ENCODE results near the gene PRDM10.
"Not testable (repeated sequence)": the region's sequence is repeated elsewhere in the genome, so short reads cannot be mapped to it uniquely, and the experiment has no call there.

Gene PRDM10

DNA sequence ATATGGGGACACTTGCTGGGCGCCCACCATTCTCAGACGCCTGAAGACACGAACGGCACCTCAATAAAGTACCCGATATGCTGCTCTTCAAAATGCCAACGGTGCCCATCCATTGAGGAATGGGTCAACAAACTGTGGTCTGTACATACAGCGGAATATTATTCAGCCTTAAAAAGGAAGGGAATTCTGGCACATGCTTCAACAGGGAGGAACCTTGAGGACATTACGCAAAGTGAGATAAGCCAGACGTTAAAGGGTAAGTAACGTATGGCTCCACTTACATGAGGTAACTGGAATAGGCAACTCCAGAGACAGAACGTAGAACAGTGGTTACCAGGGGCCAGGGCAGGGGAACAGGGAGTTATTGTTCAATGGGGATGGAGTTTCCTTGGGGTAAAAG, 28.0 kb downstream of the PRDM10 start:
- DNase-seq: no peak

- peak; percentile 39 for DNase-seq
Observed at GRCh38 chr11:129974237-129974636, 28.4 kb downstream of the PRDM10 start.

- DNase-seq: no peak
Observed at GRCh38 chr11:129973809-129974208, 28.8 kb downstream of the PRDM10 start.

GRCh38 chr11:129973068-129973467, 29.6 kb downstream of the PRDM10 start:
- DNase-seq: peak; percentile 47

DNA sequence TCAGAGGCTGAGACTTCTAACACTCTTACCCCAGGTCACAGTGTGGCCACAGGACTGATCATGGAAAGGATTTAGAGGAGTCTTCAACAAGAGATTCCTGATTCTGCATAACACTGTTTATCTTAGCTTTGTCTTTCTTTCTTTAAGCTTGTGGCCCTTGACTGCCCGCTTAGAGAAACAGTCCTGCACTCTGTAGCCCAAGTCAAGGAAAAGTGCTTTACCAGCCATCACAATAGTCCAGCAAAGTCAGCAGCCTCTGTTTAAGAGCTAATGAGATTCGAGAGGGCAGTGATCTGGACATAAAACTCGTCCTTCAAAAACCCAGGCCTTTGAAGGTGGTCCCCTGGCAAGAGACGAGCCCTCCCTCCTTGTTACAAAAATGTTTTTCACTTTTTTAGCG, 30.0 kb downstream of the PRDM10 start:
- DNase-seq: no peak

DNA sequence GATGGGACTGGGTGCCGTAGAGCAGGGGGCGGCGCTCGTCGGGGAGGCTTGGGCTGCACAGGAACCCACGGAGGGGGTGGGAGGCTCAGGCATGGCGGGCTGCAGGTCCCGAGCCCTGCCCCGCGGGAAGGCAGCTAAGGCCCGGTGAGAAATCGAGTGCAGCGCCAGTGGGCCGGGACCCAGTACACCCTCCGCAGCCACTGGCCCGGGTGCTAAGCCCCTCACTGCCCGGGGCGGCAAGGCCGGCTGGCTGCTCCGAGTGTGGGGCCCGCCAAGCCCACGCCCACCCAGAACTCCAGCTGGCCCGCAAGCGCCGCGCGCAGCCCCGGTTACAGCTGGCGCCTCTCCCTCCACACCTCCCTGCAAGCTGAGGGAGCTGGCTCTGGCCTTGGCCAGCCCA, 30.8 kb downstream of the PRDM10 start:
- DNase-seq: not testable (repeated sequence)

DNA sequence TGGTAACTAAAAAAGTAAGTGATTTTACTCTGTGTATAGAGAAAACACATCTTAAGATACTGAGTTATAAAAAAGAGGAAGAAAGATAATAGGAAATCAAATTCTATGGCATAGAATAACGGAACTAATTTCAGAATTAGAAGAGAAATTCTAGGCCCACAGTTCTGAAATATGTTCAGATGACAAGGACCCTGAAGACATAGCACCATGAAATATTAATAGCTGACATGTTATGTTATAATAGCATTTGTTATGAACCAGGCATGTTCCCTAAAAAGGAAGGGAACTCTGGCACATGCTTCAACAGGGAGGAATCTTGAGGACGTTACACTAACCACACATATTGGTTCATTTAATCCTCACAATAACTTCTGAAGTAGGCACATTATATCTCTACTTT, 32.7 kb downstream of the PRDM10 start:
- no peak for DNase-seq

GRCh38 chr11:129968591-129969419, 33.8 kb downstream of the PRDM10 start:
- no peak for DNase-seq

GRCh38 chr11:129967996-129968395, 34.6 kb downstream of the PRDM10 start:
- DNase-seq: no peak

- no peak for DNase-seq
Observed at GRCh38 chr11:129965248-129965647, 37.4 kb downstream of the PRDM10 start.

GRCh38 chr11:129960216-129961214, 42.1 kb downstream of the PRDM10 start:
- DNase-seq: peak; percentile 44

- DNase-seq: no peak
Observed at GRCh38 chr11:129959687-129960086, 42.9 kb downstream of the PRDM10 start.

- no peak for DNase-seq
Observed at GRCh38 chr11:129955282-129955681, 47.4 kb downstream of the PRDM10 start.

- DNase-seq: not testable (repeated sequence)
Observed at GRCh38 chr11:129954703-129955102, 47.9 kb downstream of the PRDM10 start.

DNA sequence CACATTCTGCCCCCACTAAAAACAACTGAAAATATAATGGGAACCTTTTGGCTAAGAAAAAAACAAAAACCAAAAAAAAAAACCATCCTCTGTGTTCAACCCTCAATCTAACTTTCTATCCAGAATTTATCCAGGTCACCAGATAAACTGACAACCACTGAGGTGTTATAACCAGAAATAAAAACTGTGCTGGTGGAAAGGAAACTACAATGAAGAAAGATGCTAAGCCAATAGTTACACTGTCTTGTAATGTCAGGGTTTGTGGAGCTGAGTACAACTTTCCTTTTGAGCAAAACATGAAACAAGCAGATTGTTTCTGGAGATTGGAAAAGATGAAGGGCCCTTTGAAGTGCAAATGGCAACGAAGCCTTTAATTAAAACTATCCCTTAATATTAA, 50.8 kb downstream of the PRDM10 start:
- peak; percentile 37 for DNase-seq

DNA sequence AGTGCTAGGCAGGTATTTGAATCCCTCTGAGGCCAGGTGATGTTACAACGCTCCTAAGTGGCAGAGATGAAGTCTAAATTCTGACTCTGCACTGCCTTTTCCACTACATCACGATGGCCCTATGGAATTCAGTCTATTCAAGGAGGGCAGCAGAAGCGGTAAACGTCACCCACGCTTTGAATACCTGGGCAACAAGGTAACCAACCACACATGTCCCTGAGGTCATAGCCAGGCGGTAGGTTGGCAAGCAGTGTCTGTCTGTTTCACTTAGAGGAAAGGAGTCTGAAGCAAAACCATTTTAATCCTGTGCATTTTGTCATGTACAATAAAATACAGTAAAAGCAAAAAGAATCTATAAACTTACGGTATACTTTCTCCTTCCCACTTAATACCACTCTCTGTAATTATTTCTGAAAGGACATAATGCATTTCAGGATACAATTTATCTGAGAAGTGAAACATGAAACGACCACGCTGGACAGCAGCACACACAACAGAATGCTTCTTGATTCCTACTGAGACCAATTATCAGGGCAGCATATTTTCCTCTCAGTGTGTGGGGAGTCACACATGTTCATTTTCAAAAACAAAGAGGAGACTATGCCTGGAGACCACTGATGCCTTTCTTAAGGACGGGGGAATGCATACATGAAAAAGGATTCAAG, 51.3 kb downstream of the PRDM10 start:
- DNase-seq: peak; percentile 56

DNA sequence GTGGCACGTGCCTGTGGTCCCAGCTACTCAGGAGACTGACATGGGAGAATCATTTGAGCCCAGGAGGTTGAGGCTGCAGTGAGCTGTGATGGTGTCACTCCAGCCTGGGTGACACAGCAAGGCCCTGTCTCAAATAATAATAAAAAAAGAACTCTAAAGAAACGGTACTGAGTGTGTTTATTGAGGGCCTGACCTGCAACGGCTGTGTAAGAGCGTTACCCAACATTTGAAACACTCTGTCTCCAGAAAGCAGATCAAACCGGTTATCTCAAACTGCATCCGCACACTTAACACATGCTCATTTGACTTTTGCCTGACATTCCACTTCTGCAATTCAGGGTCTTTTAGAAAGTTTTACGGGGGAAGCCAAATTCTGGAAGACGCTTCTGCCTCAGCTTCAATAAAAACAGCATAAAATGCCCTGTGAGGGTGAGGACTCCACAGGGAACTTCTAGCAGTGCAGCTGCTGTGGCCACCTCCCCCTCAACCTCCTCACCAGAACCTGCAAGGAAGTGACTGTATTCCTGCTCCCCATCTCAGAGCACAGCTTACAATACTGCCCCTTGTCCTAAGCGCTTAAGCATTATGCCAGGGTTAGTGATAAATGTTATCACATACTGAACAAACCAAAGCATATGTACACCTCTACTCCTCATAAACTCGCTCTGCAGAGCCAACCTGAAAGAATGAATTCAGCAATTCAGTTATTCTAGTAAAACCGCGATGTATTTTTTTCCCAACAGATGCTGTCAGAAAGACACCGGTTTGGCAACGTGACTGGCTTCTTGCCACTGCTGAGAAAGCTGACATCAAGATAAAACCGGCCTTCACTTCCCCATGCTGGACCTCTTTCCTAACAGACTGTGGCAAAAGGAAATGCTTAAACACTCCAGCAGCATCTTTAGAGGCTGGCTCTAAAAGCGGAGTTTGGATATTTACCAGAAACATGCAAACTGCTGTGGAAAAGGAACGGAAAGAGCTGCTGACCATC, 52.2 kb downstream of the PRDM10 start:
- peak; percentile 97 for DNase-seq

GRCh38 chr11:129948926-129949466, 53.6 kb downstream of the PRDM10 start:
- DNase-seq: no peak

DNA sequence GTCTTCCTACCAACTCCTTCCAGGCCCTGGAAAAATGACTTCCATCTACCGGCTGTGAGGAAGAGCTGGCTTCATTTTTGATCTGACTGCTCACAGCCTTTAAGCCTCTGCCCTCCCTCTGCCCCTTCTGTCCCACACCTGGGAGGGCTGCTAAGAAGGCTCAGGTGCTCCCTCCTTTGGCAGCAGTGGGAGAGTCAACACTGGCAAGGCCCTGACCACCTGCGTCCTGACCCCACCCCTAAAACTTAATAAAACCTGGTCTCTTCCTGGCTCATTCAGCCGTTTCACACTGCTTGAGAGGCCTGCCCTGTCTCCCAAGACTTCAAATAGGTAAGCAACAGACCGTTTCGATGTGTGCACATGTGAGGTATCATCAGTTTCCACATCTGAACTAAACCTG, 55.2 kb downstream of the PRDM10 start:
- DNase-seq: no peak

- DNase-seq: no peak
Observed at GRCh38 chr11:129946965-129947364, 55.7 kb downstream of the PRDM10 start.

DNA sequence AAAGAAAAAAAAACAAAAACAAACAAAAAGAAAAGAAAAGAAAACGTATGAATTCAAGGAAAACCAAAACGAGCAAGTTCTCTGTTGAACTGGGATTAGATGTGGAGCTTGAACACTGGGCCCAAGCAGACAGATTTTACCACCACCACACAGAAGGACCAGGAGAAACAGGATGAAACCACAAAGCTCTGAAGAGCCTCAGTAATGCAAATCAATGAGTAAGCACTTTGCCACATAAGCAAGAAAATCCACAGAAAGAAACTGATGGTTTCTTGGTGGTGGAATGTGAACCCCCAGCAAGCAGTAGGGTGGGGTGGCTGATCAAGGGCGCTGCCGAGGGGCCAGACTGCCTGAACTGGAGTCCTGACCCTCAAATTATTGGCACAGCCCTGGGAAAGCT, 56.4 kb downstream of the PRDM10 start:
- peak; percentile 83 for DNase-seq

- peak; percentile 97 for DNase-seq
Observed at GRCh38 chr11:129945373-129945772, 57.3 kb downstream of the PRDM10 start.

All from OCI-M1 (cell line).